Skeletal muscle satellite cell (primary cell): ENCODE results near the gene CC2D1A.

ENCODE experiments used
- H3K27me3 ChIP-seq: 2 replicates; pipeline ENCODE4 v1.7.0; 2013; ENCODE audit warnings: low read length; ENCODE audit not compliant: control insufficient read depth, insufficient read depth
- H3K36me3 ChIP-seq: 2 replicates; pipeline ENCODE4 v1.7.0; 2013; ENCODE audit warnings: mild to moderate bottlenecking, control low read depth, low read length; ENCODE audit not compliant: insufficient read depth
- H3K4me1 ChIP-seq: 2 replicates; pipeline ENCODE4 v1.7.0; 2013; ENCODE audit warnings: low read length; ENCODE audit not compliant: control insufficient read depth, insufficient read depth
- H3K4me2 ChIP-seq: 2 replicates; pipeline ENCODE4 v1.7.0; 2013; ENCODE audit warnings: mild to moderate bottlenecking, low read length
- H3K4me3 ChIP-seq: 2 replicates; pipeline ENCODE4 v1.7.0; 2013; ENCODE audit warnings: low read length
- H3K9ac ChIP-seq: 2 replicates; pipeline ENCODE4 v1.7.0; 2013; ENCODE audit warnings: mild to moderate bottlenecking, low read depth, low read length, moderate library complexity
- H3K9me3 ChIP-seq: replicated peaks from 2 replicates; pipeline ENCODE4 v1.7.0; 2013; ENCODE audit warnings: mild to moderate bottlenecking, control low read depth, low read length

CC2D1A gene

GRCh38 chr19:13931391-13932148, 25.6 kb downstream of the CC2D1A start:
- H3K4me1 ChIP-seq: no peaks in the 10 kb centered on the region
- no peak overlapping the region for H3K4me3 ChIP-seq
- no peak overlapping the region for H3K4me2 ChIP-seq
- H3K9me3 ChIP-seq: no peaks in the 10 kb centered on the region
- H3K27me3 ChIP-seq: peaks cover 4% of the 10 kb centered on the region
- no peak overlapping the region for H3K9ac ChIP-seq
- H3K36me3 ChIP-seq: peaks cover 17% of the 10 kb centered on the region

GRCh38 chr19:13932149-13932637, 26.2 kb downstream of the CC2D1A start:
- Histone ChIP-seq H3K4me2 (no peak overlapping the region), H3K27me3 (peaks cover 4% of the 10 kb centered on the region), H3K9me3 (no peaks in the 10 kb centered on the region), H3K9ac (no peak overlapping the region), H3K4me1 (no peaks in the 10 kb centered on the region), H3K36me3 (peaks cover 12% of the 10 kb centered on the region), H3K4me3 (no peak overlapping the region)

- H3K4me3 ChIP-seq: no peak overlapping the region
- no peak overlapping the region for H3K4me2 ChIP-seq
Observed at GRCh38 chr19:13932911-13933393, 27.0 kb downstream of the CC2D1A start.

GRCh38 chr19:13934785-13935109, 28.7 kb downstream of the CC2D1A start:
- Histone ChIP-seq H3K9me3 (no peaks in the 10 kb centered on the region), H3K4me2 (no peak overlapping the region), H3K4me1 (peaks cover 16% of the 10 kb centered on the region), H3K27me3 (peaks cover 4% of the 10 kb centered on the region), H3K9ac (no peak overlapping the region), H3K4me3 (no peak overlapping the region), H3K36me3 (peaks cover 4% of the 10 kb centered on the region)

More at GRCh38 chr19:13932911-13933393, 27.0 kb downstream of the CC2D1A start:
- Histone ChIP-seq H3K27me3 (peaks cover 4% of the 10 kb centered on the region), H3K36me3 (peaks cover 9% of the 10 kb centered on the region), H3K9me3 (no peaks in the 10 kb centered on the region), H3K4me1 (peaks cover 7% of the 10 kb centered on the region), H3K9ac (no peak overlapping the region)

- H3K9me3 ChIP-seq: no peaks in the 10 kb centered on the region
- no peak overlapping the region for H3K4me2 ChIP-seq
- H3K4me1 ChIP-seq: peaks cover 16% of the 10 kb centered on the region
- H3K36me3 ChIP-seq: no peaks in the 10 kb centered on the region
- no peak overlapping the region for H3K9ac ChIP-seq
- H3K4me3 ChIP-seq: no peak overlapping the region
- peaks cover 4% of the 10 kb centered on the region for H3K27me3 ChIP-seq
Observed at GRCh38 chr19:13935765-13936510, 29.9 kb downstream of the CC2D1A start.

GRCh38 chr19:13937479-13938300, 31.7 kb downstream of the CC2D1A start:
- Histone ChIP-seq H3K4me2 (peak overlapping the region; percentile 75), H3K4me3 (peak overlapping the region; percentile 61), H3K9me3 (no peaks in the 10 kb centered on the region), H3K27me3 (peaks cover 4% of the 10 kb centered on the region), H3K9ac (peak overlapping the region; percentile 39), H3K36me3 (no peaks in the 10 kb centered on the region), H3K4me1 (peaks cover 16% of the 10 kb centered on the region)

- H3K4me1 ChIP-seq: peaks cover 16% of the 10 kb centered on the region
- H3K36me3 ChIP-seq: no peaks in the 10 kb centered on the region
- peak within 1 kb of the TSS; percentile 39 for H3K9ac ChIP-seq
- peaks cover 4% of the 10 kb centered on the region for H3K27me3 ChIP-seq
- no peaks in the 10 kb centered on the region for H3K9me3 ChIP-seq
- peak within 1 kb of the TSS; percentile 61 for H3K4me3 ChIP-seq
- peak within 1 kb of the TSS; percentile 75 for H3K4me2 ChIP-seq
Observed at GRCh38 chr19:13938301-13939064, 32.5 kb downstream of the CC2D1A start, which contains the start of gene PODNL1. TSS of gene PODNL1 (minus strand) at chr19:13938417. CDS start at chr19:13938181, 236 bp downstream.

- H3K9me3 ChIP-seq: no peaks in the 10 kb centered on the region
- peaks cover 16% of the 10 kb centered on the region for H3K4me1 ChIP-seq
- H3K27me3 ChIP-seq: no peaks in the 10 kb centered on the region
- no peaks in the 10 kb centered on the region for H3K36me3 ChIP-seq
- no peak overlapping the region for H3K9ac ChIP-seq
- H3K4me2 ChIP-seq: no peak overlapping the region
- H3K4me3 ChIP-seq: no peak overlapping the region
Observed at GRCh38 chr19:13942023-13942684, 36.2 kb downstream of the CC2D1A start.

- no peaks in the 10 kb centered on the region for H3K4me1 ChIP-seq
- H3K9ac ChIP-seq: no peak overlapping the region
- no peak overlapping the region for H3K4me2 ChIP-seq
- H3K27me3 ChIP-seq: no peaks in the 10 kb centered on the region
- H3K4me3 ChIP-seq: no peak overlapping the region
- H3K36me3 ChIP-seq: no peaks in the 10 kb centered on the region
- no peaks in the 10 kb centered on the region for H3K9me3 ChIP-seq
Observed at GRCh38 chr19:13946414-13946813, 40.4 kb downstream of the CC2D1A start.

GRCh38 chr19:13951043-13951442, 45.0 kb downstream of the CC2D1A start:
- H3K36me3 ChIP-seq: peaks cover 8% of the 10 kb centered on the region
- H3K4me2 ChIP-seq: no peak overlapping the region
- H3K27me3 ChIP-seq: no peaks in the 10 kb centered on the region
- peaks cover 8% of the 10 kb centered on the region for H3K4me1 ChIP-seq
- H3K4me3 ChIP-seq: no peak overlapping the region
- no peaks in the 10 kb centered on the region for H3K9me3 ChIP-seq
- no peak overlapping the region for H3K9ac ChIP-seq
